IMR-90 (cell line): Measurements from ENCODE around the gene SS18L1. TPM values are rescaled to one million over a fixed set of nuclear protein-coding genes. Genes with fewer than 3 reads are reported as not detected.

Experiments used
- ATAC-seq: fragments of 200-7000 bp; cut with Tn5 transposase; 2 replicates; pipeline ENCODE4 v1.9.1; 2020; ENCODE audit warnings: low read depth, mild to moderate bottlenecking, moderate library complexity
- BruUV-seq: library from RNA; stranded (reverse); fragments of 400-500 nt; replicated peaks from 2 replicates; lab custom pipeline; 2021; lab: Mats Ljungman, UMichigan
- CTCF ChIA-PET: fragments of 300-600 bp; formaldehyde crosslinking; extraction: SDS; loops from one replicate; lab custom pipeline; 2021; ENCODE audit warnings: antibody characterized with exemption; lab: Yijun Ruan, JAX
- POLR2A ChIA-PET: fragments of 300-600 bp; sonication (Branson Sonifier 250); formaldehyde crosslinking; loops from one replicate; lab custom pipeline; 2022; ENCODE audit warnings: antibody characterized with exemption; ENCODE audit not compliant: unreplicated experiment; lab: Charles Lee
- DNase-seq: peaks from one replicate; pipeline ENCODE4 v3.0.0; 2013
- H2AFZ ChIP-seq: replicated peaks from 2 replicates; pipeline ENCODE3; 2013; ENCODE audit warnings: low read length, mild to moderate bottlenecking; ENCODE audit not compliant: poor library complexity
- H2AK5ac ChIP-seq: 2 replicates; pipeline ENCODE4 v1.6.1; 2013; ENCODE audit warnings: low read depth, low read length, inconsistent platforms
- H2AK9ac ChIP-seq: replicated peaks from 2 replicates; pipeline ENCODE3; 2013; ENCODE audit warnings: mild to moderate bottlenecking, low read depth, low read length, moderate library complexity; ENCODE audit not compliant: poor library complexity
- H2BK120ac ChIP-seq: 2 replicates; pipeline ENCODE4 v1.6.1; 2013; ENCODE audit warnings: low read depth, low read length, inconsistent platforms
- H2BK15ac ChIP-seq: 3 replicates; pipeline ENCODE4 v1.6.1; 2013; ENCODE audit warnings: low read depth, low read length, inconsistent platforms
- H2BK20ac ChIP-seq: 2 replicates; pipeline ENCODE4 v1.6.1; 2013; ENCODE audit warnings: low read depth, mild to moderate bottlenecking, inconsistent platforms, low read length, moderate library complexity
- H2BK5ac ChIP-seq: 2 replicates; pipeline ENCODE4 v1.6.1; 2013; ENCODE audit warnings: mild to moderate bottlenecking, low read depth, low read length, inconsistent platforms; ENCODE audit not compliant: poor library complexity, severe bottlenecking
- H3K14ac ChIP-seq: replicated peaks from 2 replicates; pipeline ENCODE4 v1.6.1; 2013; ENCODE audit warnings: low read depth, low read length, inconsistent platforms
- H3K18ac ChIP-seq: 2 replicates; pipeline ENCODE4 v1.6.1; 2013; ENCODE audit warnings: low read depth, low read length, control low read depth
- H3K23ac ChIP-seq: 2 replicates; pipeline ENCODE4 v1.6.1; 2013; ENCODE audit warnings: low read depth, low read length, inconsistent platforms
- H3K27ac ChIP-seq: 2 replicates; pipeline ENCODE4 v1.5.1; 2013; ENCODE audit warnings: mild to moderate bottlenecking, control low read depth, low read length; ENCODE audit not compliant: insufficient read depth
- H3K27me3 ChIP-seq: 2 replicates; pipeline ENCODE4 v1.6.1; 2013; ENCODE audit warnings: low read length; ENCODE audit not compliant: control insufficient read depth, insufficient read depth
- H3K36me3 ChIP-seq: 2 replicates; pipeline ENCODE4 v1.6.1; 2013; ENCODE audit warnings: low read length, mixed read lengths; ENCODE audit not compliant: control insufficient read depth, insufficient read depth
- H3K4ac ChIP-seq: 2 replicates; pipeline ENCODE4 v1.6.1; 2013; ENCODE audit warnings: low read depth, low read length, inconsistent platforms
- H3K4me1 ChIP-seq: 2 replicates; pipeline ENCODE4 v1.6.1; 2013; ENCODE audit warnings: low read length, mixed read lengths; ENCODE audit not compliant: control insufficient read depth, insufficient read depth
- H3K4me2 ChIP-seq: 2 replicates; pipeline ENCODE4 v1.6.1; 2013; ENCODE audit warnings: low read depth, mild to moderate bottlenecking, control low read depth, low read length, moderate library complexity
- H3K4me3 ChIP-seq: 2 replicates; pipeline ENCODE4 v1.5.1; 2013; ENCODE audit warnings: low read depth, mild to moderate bottlenecking, control low read depth, low read length, moderate library complexity; ENCODE audit not compliant: insufficient read depth
- H3K56ac ChIP-seq: 2 replicates; pipeline ENCODE4 v1.6.1; 2013; ENCODE audit warnings: low read length, inconsistent platforms; ENCODE audit not compliant: insufficient read depth; ENCODE audit errors: extremely low read depth
- H3K79me1 ChIP-seq, 2 experiments: 2 replicates each; pipeline ENCODE4 v1.6.1; 2013; ENCODE audit warnings: low read length in 2 of 2, inconsistent platforms in 1 of 2, low read depth in 1 of 2
- H3K9ac ChIP-seq: 2 replicates; pipeline ENCODE4 v1.6.1; 2013; ENCODE audit warnings: low read depth, low read length, control low read depth
- H3K9me1 ChIP-seq: 2 replicates; pipeline ENCODE4 v1.6.1; 2013; ENCODE audit warnings: low read length, inconsistent platforms; ENCODE audit not compliant: insufficient read depth
- H3K9me3 ChIP-seq: 2 replicates; pipeline ENCODE4 v1.6.1; 2013; ENCODE audit warnings: low read length; ENCODE audit not compliant: control insufficient read depth, insufficient read depth
- H4K20me1 ChIP-seq: 2 replicates; pipeline ENCODE4 v1.6.1; 2013; ENCODE audit warnings: low read length, inconsistent platforms; ENCODE audit not compliant: insufficient read depth
- H4K5ac ChIP-seq: 2 replicates; pipeline ENCODE4 v1.6.1; 2013; ENCODE audit warnings: mild to moderate bottlenecking, low read depth, low read length, control low read depth
- H4K8ac ChIP-seq, 2 experiments: 2 replicates each; pipeline ENCODE4 v1.6.1; 2013; ENCODE audit warnings: low read depth in 2 of 2, low read length in 2 of 2, control low read depth in 1 of 2, inconsistent platforms in 1 of 2
- H4K91ac ChIP-seq: 2 replicates; pipeline ENCODE4 v1.6.1; 2013; ENCODE audit warnings: low read depth, low read length, inconsistent platforms; ENCODE audit not compliant: insufficient read depth
- BHLHE40 ChIP-seq: fragments of 150-350 bp; IDR thresholded peaks from 2 replicates; pipeline ENCODE4 v1.6.1; 2016; ENCODE audit warnings: mild to moderate bottlenecking, low read depth, low read length
- CEBPB ChIP-seq: IDR thresholded peaks from 2 replicates; pipeline ENCODE4 v1.6.1; 2012; ENCODE audit warnings: low read depth, low read length, improper control_type of control experiment
- CHD1 ChIP-seq: IDR thresholded peaks from 2 replicates; pipeline ENCODE4 v1.6.1; 2012; ENCODE audit warnings: low read depth, low read length, improper control_type of control experiment
- ELK1 ChIP-seq: fragments of 150-350 bp; IDR thresholded peaks from 2 replicates; pipeline ENCODE4 v1.6.1; 2016; ENCODE audit warnings: low read depth, mild to moderate bottlenecking, low read length, moderate library complexity, borderline replicate concordance
- FOS ChIP-seq: fragments of 150-350 bp; IDR thresholded peaks from 2 replicates; pipeline ENCODE4 v1.6.1; 2016; ENCODE audit warnings: low read depth, low read length
- MAFK ChIP-seq: IDR thresholded peaks from 2 replicates; pipeline ENCODE4 v1.6.1; 2012; ENCODE audit warnings: low read depth, low read length, improper control_type of control experiment
- MAZ ChIP-seq: IDR thresholded peaks from 2 replicates; pipeline ENCODE4 v1.6.1; 2012; ENCODE audit warnings: low read depth, mild to moderate bottlenecking, low read length, improper control_type of control experiment, moderate library complexity, borderline replicate concordance
- MXI1 ChIP-seq: IDR thresholded peaks from 2 replicates; pipeline ENCODE4 v1.6.1; 2012; ENCODE audit warnings: low read depth, mild to moderate bottlenecking, low read length, moderate library complexity, borderline replicate concordance
- NFE2L2 ChIP-seq: fragments of 150-350 bp; IDR thresholded peaks from 2 replicates; pipeline ENCODE4 v1.6.1; 2016; ENCODE audit warnings: low read depth, mild to moderate bottlenecking, low read length
- POLR2A ChIP-seq: IDR thresholded peaks from 2 replicates; pipeline ENCODE4 v1.6.1; 2012; ENCODE audit warnings: mild to moderate bottlenecking, low read depth, low read length
- RAD21 ChIP-seq: IDR thresholded peaks from 2 replicates; pipeline ENCODE4 v1.6.1; 2012; ENCODE audit warnings: low read length, improper control_type of control experiment
- RCOR1 ChIP-seq: IDR thresholded peaks from 2 replicates; pipeline ENCODE4 v1.6.1; 2012; ENCODE audit warnings: mild to moderate bottlenecking, low read length, improper control_type of control experiment; ENCODE audit not compliant: insufficient replicate concordance
- RFX5 ChIP-seq: IDR thresholded peaks from 2 replicates; pipeline ENCODE4 v1.8.0; 2012; ENCODE audit warnings: low read depth, mild to moderate bottlenecking, low read length, moderate library complexity
- SMC3 ChIP-seq: fragments of 150-350 bp; IDR thresholded peaks from 2 replicates; pipeline ENCODE4 v1.6.1; 2016; ENCODE audit warnings: low read depth, mild to moderate bottlenecking, antibody characterized with exemption, low read length, moderate library complexity
- USF2 ChIP-seq: fragments of 150-350 bp; IDR thresholded peaks from 2 replicates; pipeline ENCODE4 v1.6.1; 2017; ENCODE audit warnings: mild to moderate bottlenecking, antibody characterized with exemption, low read length, low read depth
- WGBS, 2 experiments: methylation state at CpG; one replicate each; pipeline versions ENCODE4 v1.1.5 to v1.1.7; 2013; ENCODE audit warnings: missing lambda C conversion rate in 2 of 2; ENCODE audit not compliant: insufficient read length in 1 of 2; ENCODE audit errors: extremely low coverage in 2 of 2; 5-methylcytosine and 5-hydroxymethylcytosine counted together
- dilution Hi-C: fragments of 300-500 bp; cut with HindIII; formaldehyde crosslinking; loops from one replicate; pipeline ENCODE4 v1.14.3; 2018; ENCODE audit warnings: low sequenced_read_pairs; ENCODE audit not compliant: unreplicated experiment
- in situ Hi-C: fragments of 300-500 bp; cut with MboI; formaldehyde crosslinking; loops from 3 replicates; pipeline ENCODE4 v1.14.3; 2019; ENCODE audit warnings: low sequenced_read_pairs, inconsistent platforms, mixed read lengths
- intact Hi-C: fragments of 100-400 bp; cut with micrococcal nuclease; formaldehyde crosslinking; loops from 2 replicates; pipeline ENCODE4 v1.10.0; 2022
- polyA plus RNA-seq, 3 experiments: library from polyadenylated mRNA; depleted of rRNA; stranded (reverse); fragments of >200 nt; gene quantifications; 2 replicates each; pipeline ENCODE4 v1.2.3, GENCODE V29; 2012; ENCODE audit warnings: low replicate concordance in 1 of 3
- total RNA-seq: library from RNA; depleted of rRNA; stranded (reverse); fragments of >200 nt; gene quantifications from 2 replicates; pipeline ENCODE4 v1.2.3, GENCODE V29; 2012
- TF ChIP-seq, protein P1 (sequence below): conservative IDR thresholded peaks from 2 replicates; pipeline ENCODE4 v1.5.1; 2012; ENCODE audit warnings: mild to moderate bottlenecking, low read depth, low read length, improper control_type of control experiment

SS18L1 gene
- total and polyA plus RNA-seq, 2 of the 4 experiments (the other 2 are of a cell fraction): 8.1 to 12.2 TPM

GRCh38 chr20:62114894-62115293 lies 28.7 kb upstream of the SS18L1 start:
- dilution Hi-C loops (no loop called here), intact Hi-C loops (no loop called here), in situ Hi-C loops (no loop called here)
- WGBS, 2 experiments: 35% methylated on average over 6 of the region's 8 CpGs; no CpG with 5 or more reads in 1 of the 2 experiments
- Histone ChIP-seq H2AK5ac (no peak overlapping the region), H3K9ac (no peak overlapping the region), H3K27me3 (peaks cover 33% of the 10 kb centered on the region), H2AK9ac (no peak overlapping the region), H3K56ac (no peak overlapping the region), H3K23ac (no peak overlapping the region), H3K36me3 (no peaks in the 10 kb centered on the region), H3K18ac (no peak overlapping the region), H3K79me1 (no peaks in the 10 kb centered on the region), H2BK5ac (no peak overlapping the region), H3K27ac (no peak overlapping the region), H4K91ac (no peak overlapping the region), H2BK120ac (no peak overlapping the region), H3K14ac (no peak overlapping the region), H3K9me1 (no peaks in the 10 kb centered on the region), H3K4me2 (no peak overlapping the region), H3K4me3 (no peak overlapping the region), H3K9me3 (peaks cover 21% of the 10 kb centered on the region), H2BK20ac (no peak overlapping the region), H4K5ac (no peak overlapping the region), H2BK15ac (no peak overlapping the region), H3K4ac (no peak overlapping the region), H3K4me1 (no peaks in the 10 kb centered on the region), H4K20me1 (no peaks in the 10 kb centered on the region), H2AFZ (no peak overlapping the region), H4K8ac (no peak overlapping the region)
- ChIA-PET CTCF (no interaction called here), POLR2A (no interaction called here)
- TF ChIP-seq FOS (no peak), RAD21 (no peak), MXI1 (no peak), ELK1 (no peak), POLR2A (no peak), BHLHE40 (no peak), SMC3 (no peak), USF2 (no peak), CEBPB (no peak), NFE2L2 (no peak), CHD1 (no peak), RCOR1 (no peak), RFX5 (no peak), MAZ (no peak), MAFK (no peak)
- TF ChIP-seq, protein P1, sequence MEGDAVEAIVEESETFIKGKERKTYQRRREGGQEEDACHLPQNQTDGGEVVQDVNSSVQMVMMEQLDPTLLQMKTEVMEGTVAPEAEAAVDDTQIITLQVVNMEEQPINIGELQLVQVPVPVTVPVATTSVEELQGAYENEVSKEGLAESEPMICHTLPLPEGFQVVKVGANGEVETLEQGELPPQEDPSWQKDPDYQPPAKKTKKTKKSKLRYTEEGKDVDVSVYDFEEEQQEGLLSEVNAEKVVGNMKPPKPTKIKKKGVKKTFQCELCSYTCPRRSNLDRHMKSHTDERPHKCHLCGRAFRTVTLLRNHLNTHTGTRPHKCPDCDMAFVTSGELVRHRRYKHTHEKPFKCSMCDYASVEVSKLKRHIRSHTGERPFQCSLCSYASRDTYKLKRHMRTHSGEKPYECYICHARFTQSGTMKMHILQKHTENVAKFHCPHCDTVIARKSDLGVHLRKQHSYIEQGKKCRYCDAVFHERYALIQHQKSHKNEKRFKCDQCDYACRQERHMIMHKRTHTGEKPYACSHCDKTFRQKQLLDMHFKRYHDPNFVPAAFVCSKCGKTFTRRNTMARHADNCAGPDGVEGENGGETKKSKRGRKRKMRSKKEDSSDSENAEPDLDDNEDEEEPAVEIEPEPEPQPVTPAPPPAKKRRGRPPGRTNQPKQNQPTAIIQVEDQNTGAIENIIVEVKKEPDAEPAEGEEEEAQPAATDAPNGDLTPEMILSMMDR: no peak
- no TSS peak for BruUV-seq
- ATAC-seq (no peak), DNase-seq (no peak)
